GM19099 (cell line): ENCODE measurements around the gene RAD51B.

Experiments used
- POLR2A ChIP-seq: IDR thresholded peaks from 3 replicates; pipeline ENCODE4 v1.6.1; 2011; ENCODE audit warnings: low read depth; ENCODE audit not compliant: insufficient read length; ENCODE audit errors: extremely low read depth

Gene RAD51B

GRCh38 chr14:68658943-68659931 lies 839.7 kb downstream of the RAD51B start:
- TF ChIP-seq POLR2A: no peak

GRCh38 chr14:68660495-68660894 lies 840.9 kb downstream of the RAD51B start:
- no peak for TF ChIP-seq POLR2A

- TF ChIP-seq POLR2A: no peak
Observed at GRCh38 chr14:68661226-68662225, 841.9 kb downstream of the RAD51B start.

- no peak for TF ChIP-seq POLR2A
Observed at GRCh38 chr14:68662392-68662791, 842.8 kb downstream of the RAD51B start.

GRCh38 chr14:68663385-68664076 lies 844.0 kb downstream of the RAD51B start:
- TF ChIP-seq POLR2A: no peak

GRCh38 chr14:68664225-68664681 lies 844.7 kb downstream of the RAD51B start:
- TF ChIP-seq POLR2A: no peak

- TF ChIP-seq POLR2A: no peak
Observed at GRCh38 chr14:68665131-68665530, 845.6 kb downstream of the RAD51B start.

- TF ChIP-seq POLR2A: no peak
Observed at GRCh38 chr14:68665792-68666204, 846.2 kb downstream of the RAD51B start.

- TF ChIP-seq POLR2A: no peak
Observed at GRCh38 chr14:68666236-68666635, 846.7 kb downstream of the RAD51B start.

GRCh38 chr14:68666899-68667298 lies 847.3 kb downstream of the RAD51B start:
- no peak for TF ChIP-seq POLR2A

GRCh38 chr14:68667313-68667791 lies 847.8 kb downstream of the RAD51B start:
- no peak for TF ChIP-seq POLR2A

- no peak for TF ChIP-seq POLR2A
Observed at GRCh38 chr14:68668028-68668427, 848.4 kb downstream of the RAD51B start.

GRCh38 chr14:68668531-68668930 lies 849.0 kb downstream of the RAD51B start:
- TF ChIP-seq POLR2A: no peak

GRCh38 chr14:68669111-68669511 lies 849.5 kb downstream of the RAD51B start:
- no peak for TF ChIP-seq POLR2A
